ENCODE measurements around the gene NBEAL2.
"Not testable (repeated sequence)": the region's sequence is repeated elsewhere in the genome, so short reads cannot be mapped to it uniquely, and the experiment has no call there.

NBEAL2 gene

DNA sequence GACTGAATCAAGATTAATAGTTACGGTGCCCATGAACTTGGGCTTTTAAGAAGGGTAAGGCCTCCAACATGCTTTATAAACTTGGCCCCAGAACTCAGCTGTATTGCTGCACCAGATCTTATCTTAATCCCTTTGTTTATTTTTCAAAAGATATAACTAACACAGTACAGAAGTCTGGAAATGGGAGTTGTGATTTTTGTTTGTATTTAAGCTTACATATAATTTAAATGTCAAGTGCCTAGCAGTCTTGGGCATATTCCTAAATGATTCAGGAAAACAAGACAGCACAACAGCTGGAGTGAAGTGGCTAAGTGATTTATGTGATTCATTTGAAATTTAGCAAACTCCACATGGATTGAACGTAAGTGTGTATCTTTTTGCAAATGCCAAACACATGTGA lies 56.2 kb downstream of the NBEAL2 start:
- DNase-seq (ENCODE audit: extremely low read depth in 1 of 2, low read depth in 1 of 2) = no peak

- DNase-seq (ENCODE audit: extremely low read depth in 1 of 2, low read depth in 1 of 2) = no peak
Observed at GRCh38 chr3:47036145-47036544, 56.7 kb downstream of the NBEAL2 start.

DNA sequence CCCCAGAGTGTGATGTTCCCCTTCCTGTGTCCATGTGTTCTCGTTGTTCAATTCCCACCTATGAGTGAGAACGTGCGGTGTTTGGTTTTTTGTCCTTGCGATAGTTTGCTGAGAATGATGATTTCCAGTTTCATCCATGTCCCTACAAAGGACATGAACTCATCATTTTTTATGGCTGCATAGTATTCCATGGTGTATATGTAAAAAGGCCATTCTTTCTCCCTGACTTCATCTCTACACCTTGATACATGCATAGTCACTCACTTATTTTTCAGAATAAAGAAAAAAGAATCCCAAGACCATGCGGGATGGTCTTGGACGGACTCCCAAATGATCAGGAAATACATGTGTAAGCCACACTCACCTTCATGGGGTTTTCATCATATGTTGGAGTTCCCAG lies 57.8 kb downstream of the NBEAL2 start:
- not testable (repeated sequence) for DNase-seq (ENCODE audit: extremely low read depth in 1 of 2, low read depth in 1 of 2)

DNA sequence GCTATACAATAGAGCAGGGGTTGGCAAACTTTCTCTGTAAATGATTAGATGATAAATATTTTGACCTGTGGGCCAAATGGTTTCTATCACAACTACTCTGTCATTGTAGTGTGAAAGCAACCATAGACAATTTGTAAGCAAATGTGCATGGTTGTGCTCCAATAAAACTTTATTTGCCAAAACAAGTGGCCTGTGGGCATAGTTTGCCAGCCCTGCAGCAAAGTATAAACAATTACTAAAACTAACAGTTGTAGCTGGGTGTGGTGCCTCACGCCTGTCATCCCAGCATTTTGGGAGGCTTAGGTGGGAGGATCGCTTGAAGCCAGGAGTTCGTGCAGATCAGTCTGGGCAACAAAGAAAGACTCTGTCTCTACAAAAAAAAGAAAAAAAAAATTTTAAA lies 61.6 kb downstream of the NBEAL2 start:
- DNase-seq (ENCODE audit: extremely low read depth in 1 of 2, low read depth in 1 of 2) = no peak

GRCh38 chr3:47042231-47042791 lies 62.8 kb downstream of the NBEAL2 start:
- no peak for DNase-seq (ENCODE audit: extremely low read depth in 1 of 2, low read depth in 1 of 2)

GRCh38 chr3:47047069-47047468 lies 67.6 kb downstream of the NBEAL2 start:
- DNase-seq (ENCODE audit: extremely low read depth in 1 of 2, low read depth in 1 of 2) = no peak

DNA sequence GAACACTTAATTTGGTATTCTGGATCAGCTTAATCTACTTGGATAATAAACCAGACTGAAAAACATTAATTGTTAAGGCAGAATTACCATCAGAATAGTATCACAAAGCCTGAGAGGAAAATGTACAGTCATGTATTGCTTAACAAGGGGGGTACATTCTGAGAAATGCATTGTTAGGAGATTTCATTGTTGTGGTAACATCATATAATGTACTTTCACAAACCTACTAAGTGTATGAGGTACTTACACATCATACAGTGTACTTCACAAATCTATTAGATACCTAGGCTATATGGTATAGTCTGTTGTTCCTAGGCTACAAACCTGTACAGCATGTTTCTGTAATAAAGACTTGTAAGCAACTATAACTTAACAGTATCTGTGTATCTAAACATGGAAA lies 68.2 kb downstream of the NBEAL2 start:
- no peak for DNase-seq (ENCODE audit: extremely low read depth in 1 of 2, low read depth in 1 of 2)

- no peak for DNase-seq (ENCODE audit: extremely low read depth in 1 of 2, low read depth in 1 of 2)
Observed at GRCh38 chr3:47054412-47054811, 74.9 kb downstream of the NBEAL2 start.

DNA sequence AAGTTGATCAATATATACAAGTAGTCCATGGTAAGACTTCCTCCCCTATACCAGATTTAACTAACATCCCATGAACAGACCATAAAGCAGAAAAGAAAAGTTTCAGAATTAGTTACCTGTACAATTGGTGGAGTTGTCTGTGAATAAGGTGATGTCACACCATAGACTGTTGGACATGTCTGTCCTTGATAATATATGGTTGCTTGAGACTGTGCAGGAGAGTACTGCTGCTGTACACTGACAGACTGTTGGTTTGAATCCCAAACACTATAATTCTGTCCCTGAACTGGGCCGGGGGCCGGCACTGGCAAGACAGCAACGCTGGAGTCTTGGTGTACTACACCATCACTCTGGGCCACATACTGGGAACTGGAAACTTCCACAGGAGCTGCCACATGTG lies 77.2 kb downstream of the NBEAL2 start:
- no peak for DNase-seq (ENCODE audit: extremely low read depth in 1 of 2, low read depth in 1 of 2)

GRCh38 chr3:47057212-47057671 lies 77.8 kb downstream of the NBEAL2 start:
- peak; percentile 20 to 40 for DNase-seq (ENCODE audit: extremely low read depth in 1 of 2, low read depth in 1 of 2)
